ENCODE measurements around the gene MCCC1. TPM values are rescaled to one million over a fixed set of nuclear protein-coding genes. Genes with fewer than 3 reads are reported as not detected.

Gene MCCC1
- total RNA-seq, 1 experiment from 2014 or later: 12.6 TPM

DNA sequence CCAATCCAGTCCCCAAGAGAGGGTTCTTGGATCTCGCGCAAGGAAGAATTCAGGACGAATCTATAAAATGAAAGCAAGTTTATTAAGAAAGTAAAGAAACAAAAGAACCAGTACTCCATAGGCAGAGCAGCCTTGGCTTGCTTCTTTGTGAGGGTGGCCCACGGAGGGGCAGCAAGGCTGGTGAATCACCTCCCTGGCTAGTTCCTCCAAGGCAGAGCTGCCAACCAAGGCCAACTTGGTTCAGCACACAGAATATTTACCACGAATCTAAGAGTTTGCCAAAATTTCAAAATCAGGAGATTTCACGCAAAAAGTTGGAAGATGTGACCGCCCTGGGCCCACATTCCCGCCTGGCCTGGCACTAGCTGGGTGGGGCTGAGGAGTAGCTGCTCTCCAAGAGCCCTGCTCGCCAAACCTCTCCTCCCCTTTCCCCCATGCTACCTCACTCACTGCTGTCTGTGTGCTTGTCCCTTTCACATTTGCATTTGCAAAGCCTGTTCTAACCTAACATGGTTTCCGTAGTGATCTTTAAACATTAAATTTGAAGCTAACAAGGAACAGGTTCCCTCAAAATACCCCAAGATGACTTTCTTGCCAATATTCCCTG is 92.8 kb downstream of the MCCC1 start:
- H3K27me3 ChIP-seq (ENCODE audit: insufficient read depth, low read length): no peaks in the 10 kb centered on the region
- no peaks in the 10 kb centered on the region for H4K20me1 ChIP-seq (ENCODE audit: insufficient read depth)
- no peak overlapping the region for H2AFZ ChIP-seq (ENCODE audit: low read depth, low read length, poor library complexity, severe bottlenecking)
- POLR2A ChIA-PET: no interaction called here
- H3K9ac ChIP-seq (ENCODE audit: low read length): no peak overlapping the region
- H3K9me2 ChIP-seq (ENCODE audit: insufficient read depth): no peaks in the 10 kb centered on the region
- RAD21 ChIA-PET (ENCODE audit: low non-redundant PET in 1 of 2, low total read pairs in 2 of 2, uncharacterized antibody in 2 of 2, unreplicated experiment in 2 of 2): no interaction called here
- DNase-seq (ENCODE audit: low read depth, low spot score) (no peak), ATAC-seq (no peak)
- intact Hi-C loops (cut with micrococcal nuclease): no loop called here
- H3K4me2 ChIP-seq (ENCODE audit: low read length): no peak overlapping the region
- H3K4me3 ChIP-seq (replicated peaks in 1 of 2; ENCODE audit: low read depth in 1 of 2, low read length in 2 of 2): no peak overlapping the region
- TF ChIP-seq EGR1 (IDR thresholded peaks at IDR 0.05; ENCODE audit: low read depth) (no peak), ZNF274 (IDR thresholded peaks at IDR 0.05; ENCODE audit: low read depth, low read length) (no peak), SP1 (IDR thresholded peaks at IDR 0.05; ENCODE audit: low read depth) (no peak), EZH2 (IDR thresholded peaks at IDR 0.05) (no peak), ATF3 (IDR thresholded peaks at IDR 0.05) (no peak), CBX3 (IDR thresholded peaks at IDR 0.05; ENCODE audit: low read depth) (no peak), CTCF (IDR thresholded peaks at IDR 0.05 in 2 of 3, conservative IDR thresholded peaks at IDR 0.05 in 1 of 3; ENCODE audit: borderline replicate concordance in 1 of 3, insufficient read depth in 1 of 3, low read depth in 2 of 3, low read length in 2 of 3) (no peak), SIN3A (IDR thresholded peaks at IDR 0.05; ENCODE audit: low read depth) (no peak), RAD21 (IDR thresholded peaks at IDR 0.05; ENCODE audit: low read depth) (no peak), TCF7L2 (IDR thresholded peaks at IDR 0.05; ENCODE audit: borderline replicate concordance, extremely low read depth, insufficient read depth, insufficient read length) (no peak), JUND (IDR thresholded peaks at IDR 0.05) (no peak), FOSL1 (IDR thresholded peaks at IDR 0.05; ENCODE audit: low read depth) (no peak), MAX (IDR thresholded peaks at IDR 0.05) (no peak), POLR2A (IDR thresholded peaks at IDR 0.05; ENCODE audit: borderline replicate concordance, extremely low read depth, insufficient read depth, insufficient read length) (no peak), ZFX (IDR thresholded peaks at IDR 0.05) (no peak), ELF1 (IDR thresholded peaks at IDR 0.05; ENCODE audit: borderline replicate concordance, low read depth) (no peak)
- H3K79me2 ChIP-seq (ENCODE audit: insufficient read depth, low read length): no peaks in the 10 kb centered on the region
- CTCF ChIA-PET: interaction anchor here (0.5 kb wide), 1 partner anchor 1412 kb away, joined by 4 read pairs; no protein-coding TSS in a partner anchor
- no TSS peak for BruUV-seq (replicated peaks)
- no peak overlapping the region for H3K27ac ChIP-seq (ENCODE audit: low read depth, low read length)
- H3K4me1 ChIP-seq (ENCODE audit: control insufficient read depth in 1 of 2, insufficient read depth in 2 of 2, low read length in 2 of 2): no peaks in the 10 kb centered on the region
- H3K9me3 ChIP-seq (ENCODE audit: control insufficient read depth in 1 of 2, insufficient read depth in 1 of 2, low read depth in 1 of 2, low read length in 2 of 2): no peaks in the 10 kb centered on the region
- H3K36me3 ChIP-seq (ENCODE audit: control insufficient read depth in 1 of 2, insufficient read depth in 2 of 2, low read length in 2 of 2): no peaks in the 10 kb centered on the region
